ENCODE results near the gene RSPO3.

DNA sequence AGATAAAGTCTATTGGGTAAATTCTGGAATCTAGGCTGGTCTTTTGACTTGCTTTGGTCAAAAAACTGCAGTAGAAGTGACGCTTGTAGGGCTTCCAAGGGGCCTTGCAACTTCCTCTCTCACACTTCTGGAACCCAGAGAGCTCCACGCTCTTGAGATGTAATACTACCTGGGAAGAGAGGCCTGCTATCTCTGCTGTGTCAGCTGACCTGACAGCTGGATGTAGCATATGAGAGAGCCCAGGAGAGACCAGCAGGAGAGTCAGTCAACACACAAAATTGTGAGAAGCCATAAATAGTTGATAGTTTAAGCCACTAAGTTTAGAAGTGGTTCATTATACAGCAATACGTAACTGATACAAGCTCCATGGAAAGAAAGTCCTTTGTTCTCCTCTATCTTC lies 7.8 kb upstream of the RSPO3 start:
- TF ChIP-seq, protein P1, sequence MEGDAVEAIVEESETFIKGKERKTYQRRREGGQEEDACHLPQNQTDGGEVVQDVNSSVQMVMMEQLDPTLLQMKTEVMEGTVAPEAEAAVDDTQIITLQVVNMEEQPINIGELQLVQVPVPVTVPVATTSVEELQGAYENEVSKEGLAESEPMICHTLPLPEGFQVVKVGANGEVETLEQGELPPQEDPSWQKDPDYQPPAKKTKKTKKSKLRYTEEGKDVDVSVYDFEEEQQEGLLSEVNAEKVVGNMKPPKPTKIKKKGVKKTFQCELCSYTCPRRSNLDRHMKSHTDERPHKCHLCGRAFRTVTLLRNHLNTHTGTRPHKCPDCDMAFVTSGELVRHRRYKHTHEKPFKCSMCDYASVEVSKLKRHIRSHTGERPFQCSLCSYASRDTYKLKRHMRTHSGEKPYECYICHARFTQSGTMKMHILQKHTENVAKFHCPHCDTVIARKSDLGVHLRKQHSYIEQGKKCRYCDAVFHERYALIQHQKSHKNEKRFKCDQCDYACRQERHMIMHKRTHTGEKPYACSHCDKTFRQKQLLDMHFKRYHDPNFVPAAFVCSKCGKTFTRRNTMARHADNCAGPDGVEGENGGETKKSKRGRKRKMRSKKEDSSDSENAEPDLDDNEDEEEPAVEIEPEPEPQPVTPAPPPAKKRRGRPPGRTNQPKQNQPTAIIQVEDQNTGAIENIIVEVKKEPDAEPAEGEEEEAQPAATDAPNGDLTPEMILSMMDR (conservative IDR thresholded peaks at IDR 0.05; ENCODE audit: low read depth, low read length) = no peak
- TF ChIP-seq EZH2 (IDR thresholded peaks at IDR 0.05; ENCODE audit: low read length, unreplicated experiment) (no peak), EZH2phosphoT487 (IDR thresholded peaks at IDR 0.05; ENCODE audit: borderline replicate concordance, low read length) (no peak)

All from PC-3 (cell line).